Measurements from ENCODE around the gene FLT1.
A peak's percentile ranks its signal among the peaks of the same experiment; 100 is the strongest.

The FLT1 gene

GRCh38 chr13:28510542-28510941 lies 15.6 kb upstream of the FLT1 start:
- no peak for TF ChIP-seq CTCF (IDR thresholded peaks at IDR 0.05; ENCODE audit: low read depth, low read length)
- no peak overlapping the region for H3K4me3 ChIP-seq (replicated peaks in 1 of 2; ENCODE audit: low read depth in 2 of 2, low read length in 2 of 2)
- no peak for DNase-seq (ENCODE audit: low read depth in 2 of 2)

- no peak overlapping the region for H3K4me3 ChIP-seq (replicated peaks in 1 of 2; ENCODE audit: low read depth in 2 of 2, low read length in 2 of 2)
- no peak for DNase-seq (ENCODE audit: low read depth in 2 of 2)
- no peak for TF ChIP-seq CTCF (IDR thresholded peaks at IDR 0.05; ENCODE audit: low read depth, low read length)
Measured at GRCh38 chr13:28510066-28510465, 15.1 kb upstream of the FLT1 start.

- H3K4me3 ChIP-seq (replicated peaks in 1 of 2; ENCODE audit: low read depth in 2 of 2, low read length in 2 of 2) = no peak overlapping the region
- peak in 1 of 2 donors; percentile 13 for DNase-seq (ENCODE audit: low read depth in 2 of 2)
- TF ChIP-seq CTCF (IDR thresholded peaks at IDR 0.05; ENCODE audit: low read depth, low read length) = no peak
Measured at GRCh38 chr13:28505543-28506135, 10.7 kb upstream of the FLT1 start.

GRCh38 chr13:28503182-28503967 lies 8.4 kb upstream of the FLT1 start:
- no peak overlapping the region for H3K4me3 ChIP-seq (replicated peaks in 1 of 2; ENCODE audit: low read depth in 2 of 2, low read length in 2 of 2)
- DNase-seq (ENCODE audit: low read depth in 2 of 2) = no peak
- TF ChIP-seq CTCF (IDR thresholded peaks at IDR 0.05; ENCODE audit: low read depth, low read length) = no peak

GRCh38 chr13:28501547-28501946 lies 6.6 kb upstream of the FLT1 start:
- H3K4me3 ChIP-seq (replicated peaks in 1 of 2; ENCODE audit: low read depth in 2 of 2, low read length in 2 of 2) = no peak overlapping the region
- no peak for DNase-seq (ENCODE audit: low read depth in 2 of 2)
- no peak for TF ChIP-seq CTCF (IDR thresholded peaks at IDR 0.05; ENCODE audit: low read depth, low read length)

- TF ChIP-seq CTCF (IDR thresholded peaks at IDR 0.05; ENCODE audit: low read depth, low read length) = no peak
- no peak overlapping the region for H3K4me3 ChIP-seq (replicated peaks in 1 of 2; ENCODE audit: low read depth in 2 of 2, low read length in 2 of 2)
- peak in 1 of 2 donors; percentile 41 for DNase-seq (ENCODE audit: low read depth in 2 of 2)
Measured at GRCh38 chr13:28499609-28500008, 4.7 kb upstream of the FLT1 start.

Measured in cardiac fibroblast (primary cell).